GM06990 (cell line): ENCODE measurements around the gene NABP1.

Source experiments
- DNase-seq: peaks from one replicate; pipeline ENCODE4 v3.0.0-alpha.2; 2011; ENCODE audit not compliant: insufficient read length; ENCODE audit errors: extremely low read depth
- H3K27me3 ChIP-seq: replicated peaks from 2 replicates; pipeline ENCODE4 v1.6.0; 2011; ENCODE audit warnings: low read length; ENCODE audit not compliant: control insufficient read depth, insufficient read depth
- H3K36me3 ChIP-seq: 2 replicates; pipeline ENCODE4 v1.5.1; 2011; ENCODE audit warnings: low read length; ENCODE audit not compliant: control insufficient read depth, insufficient read depth
- H3K4me3 ChIP-seq: replicated peaks from 2 replicates; pipeline ENCODE4 v1.5.1; 2011; ENCODE audit warnings: low read depth, mild to moderate bottlenecking, control low read depth, low read length
- TF ChIP-seq, protein P1 (sequence below): IDR thresholded peaks from 2 replicates; pipeline ENCODE4 v1.5.1; 2011; ENCODE audit warnings: low read length, control low read depth, mild to moderate bottlenecking, inconsistent platforms; ENCODE audit not compliant: insufficient read depth, poor library complexity, severe bottlenecking

The NABP1 gene

GRCh38 chr2:191680639-191681038 lies 2.7 kb downstream of the NABP1 start:
- Histone ChIP-seq H3K4me3 (peak overlapping the region; percentile 86), H3K36me3 (peaks cover 6% of the 10 kb centered on the region), H3K27me3 (no peaks in the 10 kb centered on the region)
- DNase-seq, result no peak
- TF ChIP-seq, protein P1, sequence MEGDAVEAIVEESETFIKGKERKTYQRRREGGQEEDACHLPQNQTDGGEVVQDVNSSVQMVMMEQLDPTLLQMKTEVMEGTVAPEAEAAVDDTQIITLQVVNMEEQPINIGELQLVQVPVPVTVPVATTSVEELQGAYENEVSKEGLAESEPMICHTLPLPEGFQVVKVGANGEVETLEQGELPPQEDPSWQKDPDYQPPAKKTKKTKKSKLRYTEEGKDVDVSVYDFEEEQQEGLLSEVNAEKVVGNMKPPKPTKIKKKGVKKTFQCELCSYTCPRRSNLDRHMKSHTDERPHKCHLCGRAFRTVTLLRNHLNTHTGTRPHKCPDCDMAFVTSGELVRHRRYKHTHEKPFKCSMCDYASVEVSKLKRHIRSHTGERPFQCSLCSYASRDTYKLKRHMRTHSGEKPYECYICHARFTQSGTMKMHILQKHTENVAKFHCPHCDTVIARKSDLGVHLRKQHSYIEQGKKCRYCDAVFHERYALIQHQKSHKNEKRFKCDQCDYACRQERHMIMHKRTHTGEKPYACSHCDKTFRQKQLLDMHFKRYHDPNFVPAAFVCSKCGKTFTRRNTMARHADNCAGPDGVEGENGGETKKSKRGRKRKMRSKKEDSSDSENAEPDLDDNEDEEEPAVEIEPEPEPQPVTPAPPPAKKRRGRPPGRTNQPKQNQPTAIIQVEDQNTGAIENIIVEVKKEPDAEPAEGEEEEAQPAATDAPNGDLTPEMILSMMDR, result no peak

GRCh38 chr2:191682126-191682525 lies 4.2 kb downstream of the NABP1 start:
- no peak for DNase-seq
- Histone ChIP-seq H3K36me3 (peaks cover 6% of the 10 kb centered on the region), H3K4me3 (no peak overlapping the region), H3K27me3 (no peaks in the 10 kb centered on the region)
- TF ChIP-seq, protein P1, result no peak

DNA sequence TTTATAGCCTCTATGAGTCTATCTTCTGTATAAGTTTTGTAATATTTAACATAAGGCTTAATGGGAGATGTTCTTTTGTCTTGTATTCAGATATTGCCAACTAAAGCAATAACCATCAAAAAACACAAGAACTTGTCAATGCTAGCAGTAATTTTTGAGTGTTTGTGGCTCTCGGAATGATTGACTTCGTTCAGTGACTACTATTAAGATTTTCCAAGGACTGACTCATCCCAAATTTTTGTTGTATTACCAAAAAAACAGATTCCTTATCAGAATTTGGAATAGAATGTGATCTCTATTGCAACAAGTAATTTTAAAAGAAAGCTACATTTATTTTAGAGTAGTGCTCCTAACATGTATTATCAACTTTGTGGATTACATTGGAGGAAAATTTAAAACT lies 8.1 kb downstream of the NABP1 start:
- TF ChIP-seq, protein P1, result no peak
- Histone ChIP-seq H3K27me3 (no peaks in the 10 kb centered on the region), H3K36me3 (peaks cover 8% of the 10 kb centered on the region), H3K4me3 (no peak overlapping the region)
- DNase-seq, result no peak

GRCh38 chr2:191686729-191687128 lies 8.8 kb downstream of the NABP1 start:
- H3K4me3 ChIP-seq, result no peak overlapping the region
- TF ChIP-seq, protein P1, result no peak
- H3K36me3 ChIP-seq, result peaks cover 8% of the 10 kb centered on the region
- no peaks in the 10 kb centered on the region for H3K27me3 ChIP-seq
- DNase-seq, result no peak

DNA sequence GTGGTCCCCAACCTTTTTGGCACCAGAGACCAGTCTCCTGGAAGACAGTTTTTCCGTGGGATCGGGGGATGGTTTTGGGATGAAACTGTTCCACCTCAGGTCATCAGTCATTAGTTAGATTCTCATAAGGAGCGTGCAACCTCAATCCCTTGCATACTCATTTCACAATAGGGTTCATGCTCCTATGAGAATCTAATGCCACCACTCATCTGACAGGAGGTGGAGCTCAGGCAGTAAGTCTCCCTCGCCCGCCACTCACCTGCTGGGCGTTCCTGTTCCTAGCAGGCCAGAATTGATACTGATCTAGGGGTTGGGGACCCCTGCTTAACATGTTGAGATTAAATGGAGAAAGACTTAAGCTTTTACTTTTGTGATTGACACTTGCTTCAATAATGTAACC lies 9.9 kb downstream of the NABP1 start:
- Histone ChIP-seq H3K27me3 (no peaks in the 10 kb centered on the region), H3K4me3 (no peak overlapping the region), H3K36me3 (peaks cover 4% of the 10 kb centered on the region)
- DNase-seq, result no peak
- TF ChIP-seq, protein P1, result no peak
